Limb (tissue), 2 donors: Measurements from ENCODE around the gene KIF14.
A peak's percentile ranks its signal among the peaks of the same experiment; 100 is the strongest.

Source experiments
- DNase-seq, 2 donors: peaks; one replicate each; pipeline ENCODE4 v3.0.0-alpha.2; 2016; ENCODE audit errors: extremely low spot score in 2 of 2

The KIF14 gene, protein sequence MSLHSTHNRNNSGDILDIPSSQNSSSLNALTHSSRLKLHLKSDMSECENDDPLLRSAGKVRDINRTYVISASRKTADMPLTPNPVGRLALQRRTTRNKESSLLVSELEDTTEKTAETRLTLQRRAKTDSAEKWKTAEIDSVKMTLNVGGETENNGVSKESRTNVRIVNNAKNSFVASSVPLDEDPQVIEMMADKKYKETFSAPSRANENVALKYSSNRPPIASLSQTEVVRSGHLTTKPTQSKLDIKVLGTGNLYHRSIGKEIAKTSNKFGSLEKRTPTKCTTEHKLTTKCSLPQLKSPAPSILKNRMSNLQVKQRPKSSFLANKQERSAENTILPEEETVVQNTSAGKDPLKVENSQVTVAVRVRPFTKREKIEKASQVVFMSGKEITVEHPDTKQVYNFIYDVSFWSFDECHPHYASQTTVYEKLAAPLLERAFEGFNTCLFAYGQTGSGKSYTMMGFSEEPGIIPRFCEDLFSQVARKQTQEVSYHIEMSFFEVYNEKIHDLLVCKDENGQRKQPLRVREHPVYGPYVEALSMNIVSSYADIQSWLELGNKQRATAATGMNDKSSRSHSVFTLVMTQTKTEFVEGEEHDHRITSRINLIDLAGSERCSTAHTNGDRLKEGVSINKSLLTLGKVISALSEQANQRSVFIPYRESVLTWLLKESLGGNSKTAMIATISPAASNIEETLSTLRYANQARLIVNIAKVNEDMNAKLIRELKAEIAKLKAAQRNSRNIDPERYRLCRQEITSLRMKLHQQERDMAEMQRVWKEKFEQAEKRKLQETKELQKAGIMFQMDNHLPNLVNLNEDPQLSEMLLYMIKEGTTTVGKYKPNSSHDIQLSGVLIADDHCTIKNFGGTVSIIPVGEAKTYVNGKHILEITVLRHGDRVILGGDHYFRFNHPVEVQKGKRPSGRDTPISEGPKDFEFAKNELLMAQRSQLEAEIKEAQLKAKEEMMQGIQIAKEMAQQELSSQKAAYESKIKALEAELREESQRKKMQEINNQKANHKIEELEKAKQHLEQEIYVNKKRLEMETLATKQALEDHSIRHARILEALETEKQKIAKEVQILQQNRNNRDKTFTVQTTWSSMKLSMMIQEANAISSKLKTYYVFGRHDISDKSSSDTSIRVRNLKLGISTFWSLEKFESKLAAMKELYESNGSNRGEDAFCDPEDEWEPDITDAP (N-terminal part only)

DNA sequence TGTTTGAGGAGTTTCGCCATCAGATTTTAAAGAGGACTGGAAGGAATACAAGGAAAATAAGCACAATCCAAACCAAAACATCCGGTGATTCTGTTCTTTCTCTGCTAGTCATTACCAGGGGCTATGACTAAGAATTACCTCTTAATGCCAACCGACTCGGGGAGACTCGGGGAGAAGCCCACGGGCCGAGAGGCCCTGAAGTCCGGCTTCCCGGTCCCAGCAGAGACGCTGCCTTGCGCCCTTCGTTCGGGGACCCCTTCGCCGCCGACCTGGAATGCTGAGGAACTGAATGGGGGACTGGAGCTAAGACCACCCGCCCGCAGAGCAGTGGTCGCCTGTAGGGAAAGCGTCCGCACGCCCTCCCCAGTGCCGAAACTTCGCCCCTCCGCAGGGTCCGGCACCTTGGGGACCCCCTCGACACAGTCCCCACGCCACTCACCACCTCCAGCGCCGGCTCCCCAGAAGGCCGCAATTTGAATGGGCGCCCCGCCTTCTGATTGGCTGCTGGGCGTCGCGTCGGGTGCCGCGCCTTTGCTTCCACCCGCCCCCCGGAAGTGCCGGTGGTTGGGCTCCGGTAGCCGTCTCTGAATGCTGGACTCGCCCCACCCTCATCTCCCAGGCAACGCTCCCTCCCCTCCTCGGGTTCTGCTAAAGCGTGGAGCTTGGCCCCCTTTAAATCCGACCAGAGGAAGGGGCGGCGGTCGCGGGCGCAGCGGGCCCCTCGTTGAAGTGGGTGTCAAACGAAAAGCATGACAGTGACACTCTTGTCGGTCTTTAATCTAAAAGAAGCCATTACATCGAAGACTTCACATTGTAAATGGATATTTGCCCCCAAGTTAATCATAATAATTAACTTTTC is at the start of gene KIF14:
KIF14 (minus strand) TSS at position 479 of the 859 bp plus-strand sequence. CDS start 2,028 bp downstream, outside the sequence.
- peak; percentile 95 for DNase-seq

DNA sequence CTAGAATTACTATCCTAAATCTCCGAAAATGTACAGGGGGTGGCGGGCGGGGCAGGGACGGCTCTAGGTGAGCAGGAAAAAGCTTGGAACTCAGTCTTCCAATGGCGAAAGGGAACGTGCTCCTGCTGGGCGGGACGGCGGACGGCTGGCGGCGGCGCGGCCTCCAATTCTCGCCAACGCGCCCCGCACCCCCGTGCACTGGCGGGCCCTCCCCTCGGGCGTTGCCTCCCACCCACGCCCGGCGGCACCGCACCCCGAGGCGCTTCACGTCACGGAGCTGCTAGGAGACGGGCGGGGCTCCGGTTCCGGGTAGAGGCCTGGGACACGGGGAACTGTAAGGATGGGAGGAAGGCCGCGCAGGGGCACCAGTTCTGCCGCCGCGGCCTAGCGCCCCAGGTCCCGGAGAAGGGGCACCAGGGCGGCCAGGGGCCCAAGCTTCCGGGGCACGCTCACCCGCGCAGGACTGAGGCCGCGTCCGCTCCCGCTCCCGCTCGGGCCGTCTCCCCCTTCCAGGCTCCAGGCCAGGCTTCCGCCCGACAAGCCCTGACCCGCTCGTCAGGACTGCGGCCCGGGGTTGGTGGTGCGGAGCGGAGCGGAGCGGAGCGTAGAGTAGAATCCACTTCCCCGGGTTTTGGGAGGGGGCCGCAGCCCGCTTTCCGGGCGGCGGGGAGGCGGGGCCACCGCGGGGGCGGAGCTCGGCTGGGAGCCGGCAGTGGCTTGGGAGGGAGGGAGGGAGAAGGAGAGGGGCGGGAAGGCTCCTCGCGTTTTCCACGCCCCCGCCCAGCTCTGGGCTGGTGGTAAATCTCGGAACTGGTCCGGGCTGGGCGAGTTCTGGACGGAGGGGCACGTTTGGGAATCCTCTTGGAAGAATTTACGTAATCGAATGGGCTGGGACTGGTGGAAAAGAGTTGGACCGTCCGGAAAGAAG is 49.0 kb upstream of the KIF14 start, which contains the start of gene DDX59:
DDX59 (minus strand) TSS at position 594 of the 928 bp plus-strand sequence. CDS start 3,167 bp downstream, outside the sequence.
- peak; percentile 95 to 98 for DNase-seq

DNA sequence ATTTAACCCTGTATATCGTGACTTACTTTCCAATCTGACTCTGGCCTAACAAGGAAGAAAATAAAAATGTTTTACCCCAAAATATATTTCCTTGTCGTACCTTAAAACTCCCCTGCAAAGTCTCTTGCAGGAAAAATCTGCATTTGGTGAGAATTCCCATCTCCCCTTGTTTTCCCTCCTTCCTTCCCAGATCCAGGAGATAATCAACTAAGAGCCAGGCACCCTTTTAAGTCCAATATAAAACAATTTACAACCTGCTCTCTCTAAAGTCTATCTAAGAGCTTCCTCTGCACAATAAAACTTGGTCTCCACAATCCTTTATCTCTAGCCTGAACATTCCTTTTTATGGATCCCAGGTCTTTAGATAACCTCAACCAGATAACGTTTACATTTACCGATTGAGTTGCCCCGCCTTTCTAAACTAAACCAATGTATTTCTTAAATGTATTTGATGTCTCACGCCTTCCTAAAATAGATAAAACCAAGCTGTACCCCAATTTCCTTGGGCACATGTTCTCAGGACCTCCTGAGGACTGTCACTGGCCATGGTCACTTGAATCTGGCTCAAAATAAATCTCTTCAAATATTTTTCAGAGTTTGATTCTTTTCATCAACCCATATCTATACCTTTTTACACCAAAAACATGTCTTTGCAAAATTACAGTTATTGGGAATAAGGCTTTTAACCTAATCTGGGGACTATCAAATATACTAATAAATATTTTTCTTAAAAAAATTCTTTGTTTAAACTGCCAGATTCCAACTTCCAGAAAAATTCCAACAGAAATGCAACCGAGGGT is 48.2 kb upstream of the KIF14 start:
- DNase-seq: no peak

DNA sequence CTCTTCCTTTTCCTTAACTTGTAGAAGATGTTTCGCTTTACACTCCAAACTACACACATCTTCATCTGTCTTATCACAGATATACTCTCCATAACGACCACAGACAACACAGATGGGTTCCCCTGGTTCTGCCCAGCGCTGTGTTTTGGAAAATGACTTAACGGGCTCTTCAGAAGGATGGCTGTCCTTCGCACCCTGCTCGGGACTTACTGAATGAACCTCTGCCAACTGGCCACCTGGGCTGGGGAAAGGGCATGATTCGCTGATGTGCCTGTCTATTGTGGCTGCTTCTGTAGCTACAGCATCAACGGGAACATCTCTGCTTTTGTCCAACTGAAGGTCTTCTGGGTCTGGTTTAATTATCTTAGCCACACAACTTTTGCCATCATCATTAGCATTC is 45.8 kb upstream of the KIF14 start:
- no peak for DNase-seq

DNA sequence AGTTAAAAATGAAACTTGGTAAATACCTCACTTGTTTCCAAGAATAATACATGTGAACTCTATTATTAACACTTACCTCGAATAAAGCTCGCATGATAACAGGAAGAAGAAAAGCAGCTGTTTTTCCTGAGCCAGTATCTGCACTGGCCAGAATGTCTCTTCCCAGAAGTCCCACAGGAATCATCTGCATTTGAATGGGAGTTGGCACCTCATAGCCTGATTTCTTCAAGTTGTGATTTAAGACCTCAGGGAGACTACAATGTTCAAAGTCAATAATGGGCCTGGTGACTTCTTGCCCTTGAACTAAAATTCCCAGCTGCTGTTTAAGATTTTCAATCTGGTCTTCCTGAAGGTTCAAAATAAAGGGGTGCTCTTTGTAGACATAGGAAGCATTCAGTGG is 45.3 kb upstream of the KIF14 start:
- DNase-seq: no peak

DNA sequence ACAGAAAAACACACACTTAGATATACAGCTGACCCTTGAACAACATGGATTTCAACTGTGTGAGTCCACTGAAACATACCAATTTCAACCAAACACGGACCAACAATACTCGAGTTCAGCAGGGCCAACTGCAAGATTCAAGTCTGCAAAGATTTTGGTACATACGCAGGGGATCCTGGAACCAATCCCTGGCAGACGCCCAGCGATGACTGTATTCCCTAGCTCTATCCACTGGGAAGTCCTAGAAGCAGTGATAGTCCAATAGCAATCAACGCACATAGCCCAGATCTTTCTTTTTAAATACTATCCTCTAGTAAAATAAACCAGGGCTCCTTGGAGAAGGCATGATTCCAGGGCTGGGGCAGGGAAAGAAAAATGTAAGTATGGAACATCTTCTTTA is 40.2 kb upstream of the KIF14 start:
- no peak for DNase-seq

DNA sequence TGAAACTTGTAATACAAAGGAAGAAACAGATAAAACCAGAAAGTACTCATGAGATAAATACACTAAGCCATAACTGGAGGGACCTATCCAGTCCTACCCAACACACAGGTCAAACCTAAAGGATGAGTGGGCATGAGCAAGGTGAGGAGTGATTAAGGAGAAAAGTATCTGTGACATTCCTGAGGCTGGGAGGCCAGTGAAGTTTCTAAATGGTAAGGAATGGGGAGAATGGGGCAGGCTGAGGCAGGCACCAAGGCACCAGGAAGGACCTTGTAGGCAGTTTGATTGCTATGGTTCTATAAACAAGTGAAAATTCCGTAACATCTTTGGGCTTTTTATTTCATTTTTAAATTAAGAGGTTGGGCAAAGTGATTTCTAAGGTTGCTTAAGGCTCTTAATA is 38.7 kb upstream of the KIF14 start:
- DNase-seq: no peak

DNA sequence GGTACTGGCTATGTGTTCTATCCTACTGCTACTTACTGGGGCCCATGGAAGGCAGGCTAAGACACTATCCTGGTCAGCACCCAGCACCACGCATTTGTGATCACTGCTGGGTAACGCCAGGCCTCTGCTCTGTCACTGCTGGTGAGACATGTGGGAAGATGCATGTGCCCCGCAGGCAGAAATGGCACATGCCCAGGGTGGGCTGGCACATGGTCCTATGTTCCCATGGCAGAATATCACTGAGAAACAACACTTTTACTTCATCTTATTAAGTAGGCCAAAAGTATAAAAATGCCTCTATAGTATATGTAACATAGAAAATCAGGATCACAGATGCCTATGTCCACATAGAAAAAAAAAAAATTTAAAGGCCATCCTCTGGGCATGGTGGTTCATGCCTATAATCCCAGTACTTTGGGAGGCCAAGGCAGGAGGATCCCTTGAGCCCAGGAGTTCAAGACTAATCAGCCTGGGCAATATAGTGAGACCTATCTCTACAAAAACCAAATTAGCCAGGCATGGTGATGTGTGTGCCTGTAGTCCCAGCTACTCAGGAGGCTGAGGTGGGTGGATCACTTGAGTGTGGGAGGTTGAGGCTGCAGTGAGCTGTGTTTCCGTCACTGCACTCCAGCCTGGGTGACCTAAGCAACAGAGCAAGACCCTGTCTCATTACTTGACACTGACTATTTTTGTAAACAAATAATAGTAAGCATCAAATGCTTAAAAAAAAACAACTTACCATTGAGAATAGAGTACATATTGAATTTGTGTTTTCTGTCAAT is 37.7 kb upstream of the KIF14 start:
- DNase-seq: no peak

DNA sequence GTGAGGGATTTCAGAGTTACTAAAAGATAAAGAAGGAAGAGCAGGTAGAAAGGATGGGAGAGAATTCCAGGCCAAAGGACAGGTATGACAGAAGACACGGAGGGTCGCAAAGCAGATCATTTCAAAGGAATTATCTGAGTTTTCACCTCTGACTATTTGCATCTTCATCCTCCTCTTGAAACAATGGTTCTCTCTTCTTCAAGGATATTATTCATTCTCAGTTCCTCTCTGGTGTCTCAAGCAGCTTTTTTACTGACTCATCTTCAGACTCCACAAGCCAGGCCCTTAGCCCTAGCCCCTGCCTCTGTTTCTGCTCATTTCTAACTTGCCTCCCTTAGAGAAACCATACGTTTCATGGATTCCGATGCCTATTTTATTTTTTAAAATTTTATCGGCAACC is 34.1 kb upstream of the KIF14 start:
- DNase-seq: no peak

DNA sequence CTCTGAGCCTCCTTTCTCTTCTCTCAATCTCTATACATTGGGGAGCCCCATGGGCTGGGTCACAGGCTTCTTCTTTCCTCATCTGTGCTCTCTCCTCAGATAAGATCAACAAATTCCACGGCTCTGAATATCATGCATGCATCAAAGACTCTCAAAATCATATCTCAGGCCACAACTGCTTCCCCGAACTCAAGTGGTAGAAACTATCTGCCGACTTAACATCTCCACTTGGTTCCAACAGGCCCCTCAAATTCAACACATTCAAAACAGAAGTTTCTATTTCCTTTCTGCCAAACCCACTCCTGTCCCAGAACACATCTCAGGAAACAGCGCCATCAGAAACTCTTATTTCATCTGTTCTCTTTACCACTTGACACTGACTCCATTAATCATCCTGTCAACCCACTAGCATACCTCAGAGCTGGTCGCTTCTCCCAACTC is 32.5 kb upstream of the KIF14 start:
- DNase-seq: no peak

DNA sequence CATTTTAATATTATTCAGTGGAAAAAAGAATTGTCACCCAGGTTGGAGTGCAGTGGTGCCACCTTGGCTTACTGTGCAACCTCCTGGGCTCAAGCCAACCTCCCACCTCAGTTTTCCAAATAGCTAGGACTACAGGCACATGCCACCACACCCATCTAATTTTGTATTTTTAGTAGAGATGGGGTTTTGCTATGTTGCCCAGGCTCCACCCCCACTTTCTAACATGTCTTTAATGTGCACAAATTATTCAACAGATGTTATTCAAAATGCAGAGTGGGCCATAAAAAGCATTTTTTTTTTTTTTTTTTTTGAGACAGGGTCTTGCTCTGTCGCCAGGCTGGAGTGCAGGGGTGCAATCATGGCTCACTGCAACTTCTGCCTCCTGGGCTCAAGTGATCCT is 31.8 kb upstream of the KIF14 start:
- DNase-seq: no peak

DNA sequence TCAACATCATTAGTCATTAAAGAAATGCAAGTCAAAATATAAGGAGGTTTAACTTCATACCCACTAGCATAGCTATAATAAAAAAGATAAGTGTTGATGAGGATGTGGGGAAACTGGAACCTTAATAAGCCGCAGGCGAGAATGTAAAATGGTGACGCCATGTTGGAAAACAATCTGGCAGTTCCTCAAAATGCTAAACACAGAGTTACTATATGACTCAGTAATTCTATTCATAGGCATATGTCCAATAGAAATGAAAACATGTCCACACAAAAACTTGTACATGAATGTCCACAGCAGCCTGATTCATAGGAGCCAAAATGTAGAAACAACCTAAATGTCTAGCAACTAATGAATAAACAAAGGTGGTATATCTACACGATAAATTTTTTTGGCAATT is 26.0 kb upstream of the KIF14 start:
- DNase-seq: no peak

DNA sequence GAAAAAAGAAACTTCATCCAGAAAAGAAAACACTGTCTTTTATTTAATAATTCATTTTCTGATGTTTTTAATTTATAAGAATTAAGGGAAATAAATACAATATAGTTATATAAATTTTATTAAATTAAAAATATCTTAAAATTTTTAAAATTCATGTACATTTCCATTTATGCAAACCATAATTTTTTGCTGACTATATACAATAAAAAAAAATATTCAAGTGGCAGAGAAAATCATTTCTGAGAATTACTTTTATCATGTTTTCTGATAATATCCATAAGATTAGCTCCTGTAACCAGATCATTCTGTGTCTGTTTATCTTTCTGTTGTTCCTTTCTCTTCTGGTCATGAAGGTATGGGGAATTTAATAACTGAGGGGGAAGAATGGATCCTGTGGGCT is 23.5 kb upstream of the KIF14 start:
- no peak for DNase-seq

DNA sequence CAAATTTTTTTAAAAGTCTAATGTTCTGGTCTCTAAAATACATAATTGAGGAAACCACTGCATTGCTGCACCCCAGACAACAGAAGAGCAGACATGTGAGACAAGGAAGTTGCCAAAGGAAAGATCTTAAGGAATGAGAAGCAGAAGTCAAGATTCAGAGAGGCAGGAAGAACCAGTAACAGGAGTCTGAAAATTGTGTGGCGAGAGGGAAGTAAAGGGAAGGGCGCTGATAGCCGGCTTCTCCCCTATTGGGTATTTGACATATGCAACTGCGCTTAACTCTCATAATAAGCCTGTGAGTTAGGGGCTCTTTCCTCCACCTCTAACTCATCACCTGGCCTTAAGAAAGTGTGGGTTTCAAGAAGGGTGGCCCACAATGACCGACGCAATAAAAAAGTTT is 21.9 kb upstream of the KIF14 start:
- no peak for DNase-seq

DNA sequence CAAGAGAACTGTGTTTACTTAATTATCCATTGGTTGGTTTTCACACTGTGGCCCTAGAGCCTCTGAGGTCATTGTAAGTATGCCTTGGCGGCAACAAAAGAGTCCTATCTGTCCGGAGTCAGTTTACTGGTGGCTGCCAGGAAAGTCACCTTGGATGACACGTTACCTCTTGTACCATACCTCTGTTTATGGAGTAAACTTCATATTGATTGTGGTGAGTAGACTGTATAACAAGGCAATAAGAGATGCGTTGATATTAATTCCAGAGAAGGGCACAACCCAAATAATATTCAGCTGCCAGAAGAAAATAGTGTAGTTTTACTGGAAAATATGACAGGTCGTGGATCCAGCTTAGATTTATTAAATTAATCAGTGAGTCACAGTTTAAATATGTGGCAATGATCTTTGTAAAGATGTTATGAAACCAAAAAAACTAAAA is 20.4 kb upstream of the KIF14 start:
- no peak for DNase-seq

DNA sequence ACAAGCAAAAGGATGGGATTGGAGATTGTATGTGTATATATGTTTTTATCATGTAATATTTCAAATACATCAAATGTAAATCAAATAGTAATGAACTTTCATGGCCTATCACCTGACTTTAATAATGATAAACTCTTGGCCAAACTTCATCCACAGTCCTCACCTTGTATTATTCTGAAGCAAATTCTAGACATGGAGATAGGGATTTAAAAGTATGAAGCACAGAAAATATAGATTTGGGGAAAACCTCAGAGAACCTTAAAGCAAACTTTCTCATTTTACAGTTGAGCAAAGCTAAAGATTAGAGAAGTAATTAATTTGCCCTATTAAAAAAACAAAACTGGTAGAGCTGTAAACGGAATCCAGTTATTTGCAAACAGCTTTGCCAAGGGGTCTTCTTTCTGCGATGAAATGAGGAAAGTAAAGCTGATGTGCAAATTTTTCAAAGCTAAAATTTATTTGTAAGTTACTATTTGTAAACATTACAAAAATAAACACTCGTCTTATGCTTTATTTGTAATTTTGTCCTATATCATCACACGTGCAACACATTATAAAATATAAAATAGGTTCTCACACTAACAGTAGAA is 19.9 kb upstream of the KIF14 start:
- no peak for DNase-seq

DNA sequence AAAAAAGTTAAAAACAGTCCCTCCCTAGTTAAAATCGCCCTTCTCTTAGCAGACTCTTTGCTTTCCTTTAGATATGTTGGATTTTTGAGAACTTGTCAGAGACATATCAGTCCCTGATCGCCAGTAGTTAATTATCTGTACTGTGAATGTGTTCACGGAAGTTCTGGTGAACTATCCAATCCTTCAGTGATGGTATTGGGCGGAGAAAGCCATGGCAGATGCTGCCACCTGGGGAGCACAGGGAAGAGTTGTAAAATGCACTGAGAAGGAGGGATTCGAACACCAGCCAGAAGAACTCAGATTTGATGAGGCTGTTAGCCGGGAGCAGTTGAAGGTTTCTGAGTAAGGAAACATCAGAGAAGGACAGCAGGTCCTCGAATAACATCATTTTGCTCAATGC is 17.5 kb upstream of the KIF14 start:
- DNase-seq: no peak

DNA sequence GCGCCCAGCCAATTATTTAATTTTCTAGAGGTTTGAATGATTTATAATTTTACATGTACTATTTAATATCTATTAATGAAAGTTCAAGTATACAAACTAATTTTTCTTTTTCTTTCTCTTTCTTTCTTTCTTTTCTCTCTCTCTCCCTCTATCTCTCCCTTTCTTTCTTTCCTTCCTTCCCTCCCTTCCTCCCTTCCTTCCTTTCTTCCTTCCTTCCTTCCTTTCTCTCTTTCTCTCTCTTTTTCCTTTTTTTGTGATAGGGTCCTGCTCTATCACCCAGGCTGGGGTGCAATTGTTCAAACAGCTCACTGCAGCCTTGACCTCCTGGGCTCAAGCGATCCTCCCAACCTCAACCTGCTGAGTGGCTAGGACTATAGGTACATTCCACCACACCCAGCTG is 16.1 kb upstream of the KIF14 start:
- no peak for DNase-seq
